H1 (cell line): ENCODE results near the gene RHOG. TPM values are rescaled to one million over a fixed set of nuclear protein-coding genes. Genes with fewer than 3 reads are reported as not detected.

Source experiments
- CTCF ChIA-PET: fragments of 300-600 bp; sonication (Branson Sonifier 250); formaldehyde crosslinking; loops from one replicate; lab custom pipeline; 2021; ENCODE audit not compliant: partially characterized antibody; lab: Charles Lee
- POLR2A ChIA-PET: fragments of 300-600 bp; sonication (Branson Sonifier 250); formaldehyde crosslinking; loops from one replicate; lab custom pipeline; 2021; ENCODE audit warnings: inconsistent platforms; ENCODE audit not compliant: partially characterized antibody; lab: Charles Lee
- DNase-seq, 2 experiments: peaks; one replicate each; pipeline versions ENCODE4 v3.0.0 to v3.0.0-alpha.2; 2010 to 2022; ENCODE audit warnings: low spot score in 2 of 2, low read depth in 1 of 2, mixed read lengths in 1 of 2
- FAIRE-seq: peaks from 2 replicates; lab custom pipeline; 2011; peaks lifted over from hg19 to GRCh38; lab: Jason Lieb, UNC
- H2AFZ ChIP-seq: 2 replicates; pipeline ENCODE4 v1.8.1; 2012; ENCODE audit warnings: low read length, inconsistent platforms
- H2AK5ac ChIP-seq: 2 replicates; pipeline ENCODE4 v1.6.1; 2013; ENCODE audit warnings: low read depth, low read length
- H2BK120ac ChIP-seq: replicated peaks from 2 replicates; pipeline ENCODE3; 2013; ENCODE audit warnings: low read depth, low read length, inconsistent platforms
- H2BK12ac ChIP-seq: 2 replicates; pipeline ENCODE4 v1.6.1; 2013; ENCODE audit warnings: low read depth, low read length
- H2BK15ac ChIP-seq: 2 replicates; pipeline ENCODE4 v1.6.1; 2013; ENCODE audit warnings: low read length
- H2BK20ac ChIP-seq: 2 replicates; pipeline ENCODE4 v1.6.1; 2013; ENCODE audit warnings: low read length
- H2BK5ac ChIP-seq: 2 replicates; pipeline ENCODE4 v1.6.1; 2013; ENCODE audit warnings: low read depth, low read length
- H3K14ac ChIP-seq: 2 replicates; pipeline ENCODE4 v1.6.1; 2013; ENCODE audit warnings: inconsistent platforms; ENCODE audit not compliant: insufficient read length
- H3K18ac ChIP-seq: 2 replicates; pipeline ENCODE4 v1.6.1; 2013; ENCODE audit warnings: low read length; ENCODE audit errors: extremely low read depth
- H3K23ac ChIP-seq: 2 replicates; pipeline ENCODE4 v1.6.1; 2013; ENCODE audit warnings: inconsistent platforms; ENCODE audit not compliant: insufficient read length
- H3K23me2 ChIP-seq: 2 replicates; pipeline ENCODE4 v1.6.1; 2013; ENCODE audit warnings: low read depth, low read length
- H3K27ac ChIP-seq: 2 replicates; pipeline ENCODE4 v1.6.1; 2011; ENCODE audit warnings: low read depth, low read length, inconsistent platforms
- H3K27me3 ChIP-seq, 4 experiments: replicated peaks in 1 of 4; 1 replicate in 1 of 4; 2 replicates in 3 of 4; pipeline versions ENCODE4 v1.6.1 to v1.8.1; 2011 to 2013; ENCODE audit warnings: low read length in 3 of 4, mild to moderate bottlenecking in 3 of 4, inconsistent platforms in 2 of 4, mixed read lengths in 2 of 4, moderate library complexity in 1 of 4; ENCODE audit not compliant: control insufficient read depth in 3 of 4, insufficient read depth in 3 of 4; ENCODE audit errors: extremely low read depth in 1 of 4
- H3K36me3 ChIP-seq, 4 experiments: 2 replicates each; pipeline versions ENCODE4 v1.6.1 to v1.8.1; 2011 to 2013; ENCODE audit warnings: mild to moderate bottlenecking in 4 of 4, low read length in 3 of 4, moderate library complexity in 2 of 4, control low read depth in 1 of 4, inconsistent platforms in 1 of 4; ENCODE audit not compliant: insufficient read depth in 4 of 4, control insufficient read depth in 2 of 4
- H3K4ac ChIP-seq: replicated peaks from 2 replicates; pipeline ENCODE3; 2013; ENCODE audit warnings: low read length, low read depth, mixed read lengths, inconsistent platforms; ENCODE audit not compliant: insufficient read length
- H3K4me1 ChIP-seq, 4 experiments: replicated peaks in 1 of 4; 1 replicate in 1 of 4; 2 replicates in 3 of 4; pipeline versions ENCODE4 v1.6.1 to v1.8.1; 2011 to 2013; ENCODE audit warnings: low read length in 3 of 4, inconsistent platforms in 2 of 4, mixed read lengths in 1 of 4; ENCODE audit not compliant: insufficient read depth in 4 of 4, control insufficient read depth in 3 of 4
- H3K4me2 ChIP-seq, 2 experiments: 2 replicates each; pipeline versions ENCODE4 v1.6.1 to v1.8.1; 2011 to 2013; ENCODE audit warnings: low read depth in 2 of 2, low read length in 2 of 2, control low read depth in 1 of 2, inconsistent platforms in 1 of 2, mild to moderate bottlenecking in 1 of 2; ENCODE audit not compliant: insufficient read depth in 1 of 2
- H3K4me3 ChIP-seq, 4 experiments: fragments of 200-600, 300-600 bp in 1 of 4; sonication (generic), shearing (Covaris generic), sonication (Bioruptor Twin) in 1 of 4; 2 replicates each; pipeline versions ENCODE4 v1.5.1 to v1.8.1; 2011 to 2016; ENCODE audit warnings: low read length in 4 of 4, low read depth in 3 of 4, control low read depth in 2 of 4, inconsistent platforms in 2 of 4, mild to moderate bottlenecking in 2 of 4, mixed read lengths in 1 of 4, moderate library complexity in 1 of 4; ENCODE audit not compliant: insufficient read depth in 2 of 4; ENCODE audit errors: extremely low read depth in 1 of 4
- H3K56ac ChIP-seq: replicated peaks from 2 replicates; pipeline ENCODE3; 2013; ENCODE audit warnings: low read depth, mild to moderate bottlenecking, mixed read lengths, low read length, inconsistent platforms; ENCODE audit not compliant: insufficient read length
- H3K79me1 ChIP-seq: 2 replicates; pipeline ENCODE4 v1.6.1; 2013; ENCODE audit warnings: low read depth, low read length, control low read depth
- H3K79me2 ChIP-seq, 2 experiments: 2 replicates each; pipeline versions ENCODE4 v1.6.1 to v1.8.1; 2012 to 2013; ENCODE audit warnings: low read length in 2 of 2, mild to moderate bottlenecking in 2 of 2, inconsistent platforms in 1 of 2; ENCODE audit not compliant: insufficient read depth in 2 of 2, control insufficient read depth in 1 of 2
- H3K9ac ChIP-seq, 4 experiments: replicated peaks in 1 of 4; 1 replicate in 1 of 4; 2 replicates in 3 of 4; pipeline versions ENCODE4 v1.6.1 to v1.8.1; 2011 to 2013; ENCODE audit warnings: low read depth in 3 of 4, low read length in 3 of 4, control low read depth in 2 of 4, mild to moderate bottlenecking in 2 of 4, moderate library complexity in 2 of 4, inconsistent platforms in 1 of 4; ENCODE audit errors: extremely low read depth in 1 of 4
- H3K9me3 ChIP-seq, 2 experiments: 2 replicates each; pipeline versions ENCODE4 v1.6.1 to v1.8.1; 2012 to 2013; ENCODE audit warnings: mild to moderate bottlenecking in 2 of 2, moderate library complexity in 2 of 2, control low read depth in 1 of 2, inconsistent platforms in 1 of 2, low read depth in 1 of 2, low read length in 1 of 2, mixed read lengths in 1 of 2; ENCODE audit not compliant: insufficient read depth in 2 of 2
- H4K20me1 ChIP-seq, 2 experiments: replicated peaks in 1 of 2; 2 replicates each; pipeline versions ENCODE3 to v1.8.1; 2011 to 2013; ENCODE audit warnings: inconsistent platforms in 2 of 2, low read length in 2 of 2, mild to moderate bottlenecking in 1 of 2; ENCODE audit not compliant: insufficient read depth in 2 of 2, control insufficient read depth in 1 of 2
- H4K5ac ChIP-seq: 2 replicates; pipeline ENCODE4 v1.6.1; 2013; ENCODE audit warnings: low read length, low read depth, mixed read lengths, inconsistent platforms; ENCODE audit not compliant: insufficient read length
- H4K8ac ChIP-seq: 2 replicates; pipeline ENCODE4 v1.8.0; 2013; ENCODE audit warnings: mild to moderate bottlenecking, moderate library complexity, low read length, inconsistent platforms; ENCODE audit not compliant: insufficient read depth; ENCODE audit errors: extremely low read depth
- H4K91ac ChIP-seq: replicated peaks from 2 replicates; pipeline ENCODE3; 2013; ENCODE audit warnings: low read length, mixed read lengths, inconsistent platforms; ENCODE audit not compliant: insufficient read length
- HDAC2 ChIP-seq, 2 experiments: fragments of 300-600 bp in 1 of 2; sonication (generic) in 1 of 2; IDR thresholded peaks; 2 replicates each; pipeline ENCODE4 v1.6.1; 2011 to 2012; ENCODE audit warnings: low read depth in 2 of 2, low read length in 2 of 2, mild to moderate bottlenecking in 2 of 2, moderate library complexity in 2 of 2, borderline replicate concordance in 1 of 2, inconsistent platforms in 1 of 2
- JUN ChIP-seq: IDR thresholded peaks from 2 replicates; pipeline ENCODE4 v1.6.1; 2011; ENCODE audit warnings: low read depth, mild to moderate bottlenecking, improper control_type of control experiment, low read length
- KDM4A ChIP-seq: IDR thresholded peaks from one replicate; pipeline ENCODE4 v1.7.1; 2012; ENCODE audit warnings: low read depth, mild to moderate bottlenecking, moderate library complexity, low read length, inconsistent platforms; ENCODE audit not compliant: severe bottlenecking
- SIN3A ChIP-seq, 2 experiments: IDR thresholded peaks in 1 of 2; conservative IDR thresholded peaks in 1 of 2; 2 replicates each; pipeline ENCODE4 v1.6.1; 2011 to 2012; ENCODE audit warnings: low read length in 2 of 2, improper control_type of control experiment in 1 of 2, low read depth in 1 of 2, mild to moderate bottlenecking in 1 of 2
- SP4 ChIP-seq: IDR thresholded peaks from 2 replicates; pipeline ENCODE4 v1.6.1; 2012; ENCODE audit warnings: low read length, inconsistent platforms
- TCF12 ChIP-seq: IDR thresholded peaks from 2 replicates; pipeline ENCODE4 v1.6.1; 2011; ENCODE audit warnings: low read depth, mild to moderate bottlenecking, low read length
- WGBS, 2 experiments: shearing (Covaris generic) in 1 of 2; methylation state at CpG; one replicate each; pipeline versions ENCODE4 v1.1.6 to v1.1.7; 2013 to 2015; ENCODE audit warnings: low lambda C conversion rate in 2 of 2, mixed read lengths in 2 of 2, inconsistent platforms in 1 of 2, low coverage in 1 of 2, missing lambda C conversion rate in 1 of 2; ENCODE audit not compliant: insufficient replicate concordance in 2 of 2, insufficient coverage in 1 of 2, insufficient read length in 1 of 2; ENCODE audit errors: extremely low coverage in 1 of 2, missing lambda C conversion rate in 1 of 2; 5-methylcytosine and 5-hydroxymethylcytosine counted together
- polyA plus RNA-seq, 7 experiments: library from polyadenylated mRNA; depleted of rRNA in 3 of 7; stranded (reverse) in 5 of 7; unstranded in 2 of 7; fragments of >200 nt in 5 of 7; fragments of 200-250 nt in 2 of 7; gene quantifications; 1 replicate in 5 of 7; 2 replicates in 1 of 7; 4 replicates in 1 of 7; pipeline versions ENCODE4 v1.2.1 to v1.2.3, GENCODE V29; 2011 to 2013; ENCODE audit warnings: missing spikeins in 2 of 7, mixed read lengths in 2 of 7
- total RNA-seq: library from RNA; stranded (reverse); fragmentation: NEBNext Ultra II Directional; extraction: Animal tissue kit (Norgen Biotek cat#: 25700); gene quantifications from 2 replicates; pipeline ENCODE4 v1.2.1, GENCODE V29; 2021

RHOG gene
- total and polyA plus RNA-seq, 2 of the 8 experiments (the other 6 are each of a cell fraction or from before 2014, with no cell fraction given): 28.3 to 69.6 TPM

DNA sequence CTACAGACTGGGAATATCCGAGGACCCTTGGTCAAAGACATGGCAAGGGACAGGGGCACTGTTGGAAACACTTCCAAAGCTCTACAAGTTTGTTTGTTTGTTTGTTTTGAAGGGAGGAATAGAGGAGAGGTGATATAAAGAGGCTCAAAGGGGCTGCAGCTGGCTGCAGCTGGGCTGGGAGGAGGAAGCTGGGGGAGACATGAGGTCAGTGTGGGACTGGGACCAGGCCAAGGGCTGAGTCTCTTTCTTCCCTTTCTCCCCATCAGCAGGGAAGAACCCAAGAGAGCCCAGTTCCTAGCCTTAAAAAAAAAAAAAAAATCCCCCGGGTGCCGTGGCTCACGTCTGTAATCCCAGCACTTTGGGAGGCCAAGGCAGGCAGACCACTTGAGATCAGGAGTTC, 5.0 kb downstream of the RHOG start:
- Histone ChIP-seq H3K9ac (no peak overlapping the region), H3K23me2 (peaks cover 7% of the 10 kb centered on the region), H4K91ac (no peak overlapping the region), H3K79me2 (peaks cover 12 to 60% of the 10 kb centered on the region in 2 experiments), H3K27me3 (no peaks in the 10 kb centered on the region), H3K14ac (no peak overlapping the region), H3K18ac (no peak overlapping the region), H4K5ac (no peak overlapping the region), H3K79me1 (peaks cover 25% of the 10 kb centered on the region), H4K8ac (no peak overlapping the region), H3K23ac (no peak overlapping the region), H3K4me1 (peaks cover 11 to 29% (median 16%) of the 10 kb centered on the region in 4 experiments), H3K36me3 (peaks cover 0 to 7% (median 2%) of the 10 kb centered on the region in 4 experiments; a peak in 2 of 8 replicates), H3K4ac (no peak overlapping the region), H3K4me3 (no peak overlapping the region), H2BK20ac (no peak overlapping the region), H2AK5ac (no peak overlapping the region), H2BK12ac (no peak overlapping the region), H2BK120ac (no peak overlapping the region), H2BK15ac (no peak overlapping the region), H3K56ac (no peak overlapping the region), H3K9me3 (no peaks in the 10 kb centered on the region), H4K20me1 (peaks cover 17 to 37% of the 10 kb centered on the region in 2 experiments), H3K4me2 (no peak overlapping the region), H2BK5ac (no peak overlapping the region), H3K27ac (no peak overlapping the region), H2AFZ (no peak overlapping the region)
- 93% methylated on average over 3 of the region's 4 CpGs; no CpG with 5 or more reads in 1 of the 2 experiments for whole genome bisulfite sequencing, 2 experiments
- TF ChIP-seq HDAC2 (IDR thresholded peaks at IDR 0.05; ENCODE audit: borderline replicate concordance in 1 of 2, low read depth in 2 of 2, low read length in 2 of 2): no peak
- TF ChIP-seq TCF12: no peak
- no peak for TF ChIP-seq SIN3A (conservative IDR thresholded peaks at IDR 0.05 in 1 of 2, IDR thresholded peaks at IDR 0.05 in 1 of 2; ENCODE audit: low read depth in 1 of 2, low read length in 2 of 2)
- TF ChIP-seq KDM4A: no peak
- no peak for TF ChIP-seq JUN
- no peak for TF ChIP-seq SP4
- no peak for DNase-seq
- CTCF ChIA-PET: interaction anchor here (0.6 to 18.5 kb wide), 8 partner anchors 10 to 250 kb away, joined by 3 to 214 read pairs (median 4); partner anchors contain the start of genes PGAP2 and STIM1
- POLR2A ChIA-PET: interaction anchor here (1.0 to 1.6 kb wide), 5 partner anchors 9 to 20 kb away, joined by 3 to 7 read pairs (median 4); partner anchors contain the start of gene STIM1
- FAIRE-seq: no peak
